GM15510 (cell line): Measurements from ENCODE around the gene MGA.

Experiments used
- POLR2A ChIP-seq: IDR thresholded peaks from 3 replicates; pipeline ENCODE4 v1.6.1; 2011; ENCODE audit warnings: borderline replicate concordance; ENCODE audit not compliant: insufficient read length; ENCODE audit errors: extremely low read depth

Gene MGA

DNA sequence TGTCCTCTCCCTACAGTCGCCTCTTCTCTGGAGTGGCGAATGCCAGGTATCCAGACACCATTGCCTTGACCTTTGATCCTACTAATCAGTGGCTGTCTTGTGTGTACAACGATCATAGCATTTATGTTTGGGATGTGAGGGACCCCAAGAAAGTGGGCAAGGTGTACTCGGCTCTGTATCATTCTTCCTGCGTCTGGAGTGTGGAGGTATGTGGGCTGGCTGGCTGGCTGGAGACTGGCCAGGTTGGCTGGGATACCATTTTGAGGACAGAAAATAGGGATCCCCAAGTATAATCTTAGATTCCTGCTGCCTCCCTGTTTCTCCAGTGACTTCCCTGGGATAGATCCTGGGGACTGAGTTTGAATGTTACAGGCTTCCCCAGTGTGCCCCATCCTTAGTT lies 154.3 kb downstream of the MGA start:
- TF ChIP-seq POLR2A, result no peak

- no peak for TF ChIP-seq POLR2A
Measured at GRCh38 chr15:41816788-41817187, 156.6 kb downstream of the MGA start.

GRCh38 chr15:41817327-41817726 lies 157.1 kb downstream of the MGA start:
- TF ChIP-seq POLR2A, result no peak

GRCh38 chr15:41817781-41818180 lies 157.6 kb downstream of the MGA start:
- no peak for TF ChIP-seq POLR2A

- TF ChIP-seq POLR2A, result no peak
Measured at GRCh38 chr15:41819455-41820050, 159.3 kb downstream of the MGA start.

DNA sequence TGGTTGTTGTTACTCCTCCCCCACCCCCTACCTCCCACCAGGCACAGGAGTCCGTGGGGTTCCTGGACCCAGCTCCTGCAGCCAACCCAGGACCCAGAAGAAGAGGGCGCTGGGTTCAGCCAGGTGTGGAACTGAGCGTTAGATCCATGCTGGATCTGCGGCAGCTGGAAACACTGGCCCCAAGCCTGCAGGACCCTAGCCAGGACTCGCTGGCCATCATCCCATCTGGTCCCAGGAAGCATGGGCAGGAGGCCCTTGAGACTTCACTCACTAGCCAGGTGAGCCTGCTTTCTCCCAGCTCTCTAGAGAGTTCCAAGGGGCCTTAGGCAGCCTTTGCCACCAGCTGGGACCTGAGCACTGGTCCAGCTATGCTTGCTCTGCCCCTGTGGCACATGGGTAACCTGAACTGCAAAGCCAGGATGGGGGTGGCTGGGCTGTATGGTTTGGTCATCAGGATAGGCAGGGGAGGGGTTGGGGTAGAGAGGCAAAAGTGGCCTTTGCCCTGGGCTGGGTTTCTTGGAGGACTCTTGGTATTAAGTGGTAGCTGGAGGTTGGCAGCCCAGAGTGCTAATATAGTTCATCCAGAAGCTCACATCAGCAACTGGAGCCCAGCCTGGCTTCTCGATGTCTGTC lies 160.7 kb downstream of the MGA start:
- no peak for TF ChIP-seq POLR2A

- TF ChIP-seq POLR2A, result no peak
Measured at GRCh38 chr15:41821831-41822230, 161.6 kb downstream of the MGA start.

DNA sequence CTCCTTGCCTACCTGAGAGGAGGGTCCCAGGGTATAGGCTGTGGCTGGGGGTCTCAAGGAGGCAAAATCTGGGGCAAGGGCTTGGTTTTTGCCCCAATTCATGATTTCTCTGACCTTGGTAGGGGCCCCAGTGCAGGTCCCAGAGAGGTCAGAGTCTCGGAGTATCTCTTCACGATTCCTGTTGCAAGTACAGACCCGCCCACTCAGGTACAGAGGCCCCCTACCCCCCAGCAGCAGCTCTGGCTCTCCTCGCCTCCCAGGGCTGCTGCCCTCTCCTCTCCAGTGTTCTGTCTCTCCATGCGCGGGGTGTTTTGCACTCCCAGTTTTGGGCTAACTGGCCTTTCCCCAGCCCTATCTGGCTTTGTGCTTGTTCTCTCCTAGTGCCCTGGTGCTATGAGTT lies 162.3 kb downstream of the MGA start:
- no peak for TF ChIP-seq POLR2A
